GM12864 (cell line): ENCODE data around the gene NELFB.
A peak's percentile ranks its signal among the peaks of the same experiment; 100 is the strongest.

Source experiments
- DNase-seq: peaks from one replicate; pipeline ENCODE4 v3.0.0-alpha.2; 2011; ENCODE audit warnings: low read depth
- H3K4me3 ChIP-seq: 2 replicates; pipeline ENCODE4 v1.5.1; 2011; ENCODE audit warnings: mild to moderate bottlenecking, low read depth, low read length, control low read depth
- TF ChIP-seq, protein P1 (sequence below): IDR thresholded peaks from 2 replicates; pipeline ENCODE4 v1.5.1; 2011; ENCODE audit warnings: low read depth, mild to moderate bottlenecking, moderate library complexity, low read length, control low read depth, inconsistent platforms; ENCODE audit errors: missing control alignments

NELFB gene

DNA sequence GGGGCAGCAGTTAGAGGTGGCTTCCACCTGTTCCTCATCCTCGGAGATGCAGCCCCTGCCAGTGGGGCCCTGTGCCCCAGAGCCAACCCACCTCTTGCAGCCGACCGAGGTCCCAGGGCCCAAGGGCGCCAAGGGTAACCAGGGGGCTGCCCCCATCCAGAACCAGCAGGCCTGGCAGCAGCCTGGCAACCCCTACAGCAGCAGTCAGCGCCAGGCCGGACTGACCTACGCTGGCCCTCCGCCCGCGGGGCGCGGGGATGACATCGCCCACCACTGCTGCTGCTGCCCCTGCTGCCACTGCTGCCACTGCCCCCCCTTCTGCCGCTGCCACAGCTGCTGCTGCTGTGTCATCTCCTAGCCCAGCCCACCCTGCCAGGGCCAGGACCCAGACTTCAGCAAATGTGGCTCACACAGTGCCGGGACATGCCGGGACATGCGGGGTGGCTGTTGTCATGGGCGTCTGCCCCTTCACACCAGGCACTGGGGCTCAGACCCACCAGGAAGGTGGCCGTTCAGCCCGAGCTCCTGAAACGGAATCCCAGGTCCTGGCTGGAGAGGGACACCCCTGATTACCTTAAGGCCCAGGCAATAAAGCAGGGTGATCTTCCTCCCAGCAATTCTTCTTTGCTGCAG is 29.3 kb upstream of the NELFB start:
- no peak overlapping the region for H3K4me3 ChIP-seq
- no peak for DNase-seq
- TF ChIP-seq, protein P1, sequence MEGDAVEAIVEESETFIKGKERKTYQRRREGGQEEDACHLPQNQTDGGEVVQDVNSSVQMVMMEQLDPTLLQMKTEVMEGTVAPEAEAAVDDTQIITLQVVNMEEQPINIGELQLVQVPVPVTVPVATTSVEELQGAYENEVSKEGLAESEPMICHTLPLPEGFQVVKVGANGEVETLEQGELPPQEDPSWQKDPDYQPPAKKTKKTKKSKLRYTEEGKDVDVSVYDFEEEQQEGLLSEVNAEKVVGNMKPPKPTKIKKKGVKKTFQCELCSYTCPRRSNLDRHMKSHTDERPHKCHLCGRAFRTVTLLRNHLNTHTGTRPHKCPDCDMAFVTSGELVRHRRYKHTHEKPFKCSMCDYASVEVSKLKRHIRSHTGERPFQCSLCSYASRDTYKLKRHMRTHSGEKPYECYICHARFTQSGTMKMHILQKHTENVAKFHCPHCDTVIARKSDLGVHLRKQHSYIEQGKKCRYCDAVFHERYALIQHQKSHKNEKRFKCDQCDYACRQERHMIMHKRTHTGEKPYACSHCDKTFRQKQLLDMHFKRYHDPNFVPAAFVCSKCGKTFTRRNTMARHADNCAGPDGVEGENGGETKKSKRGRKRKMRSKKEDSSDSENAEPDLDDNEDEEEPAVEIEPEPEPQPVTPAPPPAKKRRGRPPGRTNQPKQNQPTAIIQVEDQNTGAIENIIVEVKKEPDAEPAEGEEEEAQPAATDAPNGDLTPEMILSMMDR = no peak

DNA sequence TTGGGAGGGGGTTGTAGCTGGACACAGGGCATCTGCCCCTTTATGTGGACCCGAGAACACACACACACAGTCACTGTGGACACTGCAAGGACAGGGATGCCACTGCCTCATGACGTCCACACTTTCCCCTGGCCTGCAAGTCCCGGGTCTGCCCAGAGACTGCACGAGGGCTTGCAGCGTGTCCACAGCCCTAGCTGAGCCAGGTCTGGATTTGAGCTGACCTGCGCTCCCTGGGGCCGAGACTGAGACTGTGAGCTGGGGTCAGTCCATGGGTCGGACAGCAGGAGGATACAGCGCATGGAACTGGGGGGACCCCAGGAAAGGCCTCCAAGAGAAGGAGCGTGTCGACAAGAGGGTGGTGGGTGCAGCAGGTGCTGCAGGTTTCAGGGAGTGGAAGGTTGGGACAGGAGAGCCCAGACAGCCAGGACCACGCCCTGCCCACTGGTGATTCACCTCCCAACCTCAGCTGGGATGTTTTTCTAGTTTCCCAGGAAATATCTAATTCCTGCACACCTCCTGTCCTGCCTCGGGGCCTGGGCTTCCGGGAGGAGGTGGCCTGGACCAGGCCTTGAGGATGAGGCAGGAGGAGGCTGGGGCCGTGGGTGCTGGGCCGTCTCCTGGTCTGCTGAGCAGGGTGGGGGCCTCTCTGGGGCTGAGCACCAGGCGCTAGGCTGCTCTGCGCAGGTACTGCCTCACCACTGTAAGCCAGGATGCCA is 28.6 kb upstream of the NELFB start:
- H3K4me3 ChIP-seq = no peak overlapping the region
- DNase-seq = no peak
- TF ChIP-seq, protein P1 = no peak

DNA sequence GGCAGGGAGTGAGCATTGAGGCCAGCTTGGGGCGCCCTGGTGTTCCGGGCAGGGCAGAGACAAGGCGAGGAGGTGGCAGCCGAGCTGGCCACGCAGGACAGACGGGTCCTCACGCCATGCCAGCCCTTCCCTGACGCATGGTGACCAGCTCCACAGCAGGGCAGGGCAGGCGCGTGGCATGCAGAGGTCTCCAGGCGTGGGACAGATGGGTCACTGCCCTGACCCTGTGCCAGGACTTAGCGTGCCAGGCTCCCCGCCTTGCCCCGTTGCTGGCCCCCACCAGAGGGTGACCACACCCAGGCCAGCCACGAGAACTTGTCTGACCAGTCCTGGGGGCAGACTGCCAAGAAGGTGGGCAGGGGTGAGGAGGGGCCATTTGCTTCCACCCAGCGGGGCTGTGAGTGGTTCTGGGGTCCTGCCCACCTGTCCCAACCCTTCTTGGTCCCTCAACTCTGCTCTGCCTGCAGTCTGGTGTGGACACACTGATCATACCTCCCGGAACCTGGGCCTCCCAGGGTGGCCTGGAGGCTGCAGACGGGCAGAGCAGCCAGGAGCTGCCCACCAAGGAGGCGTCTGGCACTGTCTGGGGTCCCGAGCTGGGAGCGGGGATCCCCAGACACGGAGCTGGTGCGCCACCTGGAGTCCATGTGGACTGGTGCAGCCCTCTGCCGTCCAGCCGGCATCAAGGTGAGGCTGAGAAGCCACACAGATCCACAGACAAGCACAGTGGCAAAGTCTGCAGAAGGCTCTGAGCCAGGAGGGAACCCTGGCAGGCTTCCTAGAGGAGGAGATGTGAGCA is 27.9 kb upstream of the NELFB start, which contains the start of gene RNF224:
RNF224 (plus strand) TSS at position 449 of the 799 bp plus-strand sequence. CDS start 834 bp downstream, outside the sequence.
- TF ChIP-seq, protein P1 = peak; percentile 91
- no peak within 1 kb of the TSS for H3K4me3 ChIP-seq
- DNase-seq = no peak

DNA sequence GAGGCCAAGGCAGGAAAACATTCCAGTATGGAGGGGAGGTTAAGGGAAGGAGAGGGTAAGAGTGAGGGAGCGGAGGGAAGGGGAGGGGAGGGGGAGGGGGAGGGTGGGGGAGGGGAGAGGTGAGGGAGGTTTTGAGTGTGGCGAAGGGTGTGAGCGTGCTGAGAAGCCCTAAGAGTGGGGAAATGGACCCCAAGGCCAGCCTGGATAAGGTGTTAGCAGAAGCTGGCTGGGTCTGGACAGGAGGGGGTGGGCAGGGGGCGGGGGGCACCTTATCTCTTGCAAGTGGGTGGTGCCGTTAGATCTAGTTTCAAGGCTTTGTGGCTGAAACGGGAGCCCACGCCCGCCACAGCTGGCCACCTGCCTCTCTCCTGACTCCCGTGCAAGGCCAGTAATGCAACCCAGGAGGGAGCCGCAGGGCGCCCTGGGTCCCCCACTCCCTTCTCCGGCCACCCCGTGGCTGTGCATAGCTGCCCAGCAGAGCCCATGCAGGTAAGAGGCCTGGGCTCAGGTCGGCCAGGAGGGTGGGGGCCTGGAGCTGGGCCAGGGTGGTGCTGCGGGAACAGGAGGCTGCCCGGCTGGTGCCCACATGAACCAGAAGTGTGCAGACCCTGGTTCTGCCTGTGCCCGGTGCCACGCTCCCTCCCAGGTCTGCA is 27.1 kb upstream of the NELFB start:
- TF ChIP-seq, protein P1 = no peak
- no peak for DNase-seq
- H3K4me3 ChIP-seq = no peak overlapping the region

DNA sequence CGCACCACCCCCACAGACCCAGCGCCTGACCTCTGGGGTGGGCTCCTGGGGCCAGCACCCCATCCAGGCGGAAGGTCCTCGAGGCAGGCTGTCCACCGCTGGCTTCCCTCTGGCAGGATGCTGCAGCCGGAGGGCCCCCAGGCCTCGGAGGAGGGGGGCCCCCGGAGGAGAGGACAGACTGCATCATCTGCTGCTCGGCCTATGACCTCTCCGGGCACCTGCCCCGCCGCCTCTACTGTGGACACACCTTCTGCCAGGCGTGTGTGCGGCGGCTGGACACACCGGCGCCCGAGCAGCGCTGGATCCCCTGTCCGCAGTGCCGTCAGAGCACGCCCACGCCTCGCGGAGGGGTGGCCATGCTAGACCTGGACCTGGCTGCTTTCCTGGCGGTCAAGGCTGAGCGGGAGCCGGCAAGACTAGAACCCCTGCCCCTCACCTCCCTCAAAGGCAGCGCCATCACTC is 26.6 kb upstream of the NELFB start:
- TF ChIP-seq, protein P1 = no peak
- DNase-seq = no peak
- H3K4me3 ChIP-seq = no peak overlapping the region

DNA sequence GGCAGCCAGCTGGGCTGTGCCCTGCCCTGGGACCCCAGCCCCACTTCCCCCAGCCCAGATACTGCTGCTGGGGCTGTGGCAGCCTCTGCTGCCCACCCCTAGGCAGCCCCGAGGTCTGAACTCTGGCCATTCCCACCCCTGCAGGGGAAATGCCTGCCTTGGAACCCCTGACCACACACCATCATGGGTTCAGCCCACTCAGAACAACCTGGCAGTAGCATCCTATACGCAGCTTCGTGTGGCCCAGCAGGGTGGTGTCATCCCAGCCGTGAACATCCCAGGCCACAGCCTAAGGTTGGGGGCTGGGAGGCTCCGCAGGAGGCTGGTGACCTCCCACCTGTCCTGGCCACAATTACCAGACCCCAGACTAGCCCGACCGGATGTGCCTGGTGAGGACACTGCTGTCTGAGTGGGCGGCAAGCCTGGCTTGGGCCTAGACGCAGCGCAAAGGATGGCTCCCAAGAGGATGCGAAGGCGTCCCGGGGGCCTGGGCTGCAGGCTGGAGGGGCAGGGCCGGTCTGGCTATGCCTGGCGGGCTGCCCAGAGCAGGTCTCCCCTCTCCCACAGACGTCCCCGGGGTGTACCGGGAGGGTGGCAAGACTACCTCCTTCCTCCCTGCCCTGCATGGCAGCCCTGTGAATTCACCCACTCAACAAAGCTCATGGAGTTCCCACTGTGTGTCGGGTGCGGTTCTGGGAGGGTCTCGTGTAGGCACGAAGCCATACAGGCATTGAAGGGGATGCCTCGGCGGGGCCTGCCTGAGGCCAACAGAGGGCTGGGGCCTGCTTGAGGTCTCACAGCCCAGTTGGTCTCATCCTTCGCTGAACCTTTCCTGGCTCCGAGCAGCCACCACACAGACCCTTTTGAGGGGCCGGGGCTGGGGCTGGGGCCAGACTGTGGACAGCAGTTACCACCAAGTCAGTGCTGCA is 25.9 kb upstream of the NELFB start:
- no peak overlapping the region for H3K4me3 ChIP-seq
- DNase-seq = no peak
- TF ChIP-seq, protein P1 = no peak
